IPS-18c (cell line): ENCODE results near the gene GARRE1.
"Not testable (repeated sequence)": the region's sequence is repeated elsewhere in the genome, so short reads cannot be mapped to it uniquely, and the experiment has no call there.

Experiments used
- H3K4me3 ChIP-seq: 2 replicates; pipeline ENCODE4 v1.7.0; 2013; ENCODE audit warnings: low read depth, mild to moderate bottlenecking, low read length, moderate library complexity; ENCODE audit not compliant: insufficient read depth
- H3K9me3 ChIP-seq: one replicate; pipeline ENCODE4 v1.6.1; 2013; ENCODE audit warnings: mild to moderate bottlenecking, low read length, moderate library complexity; ENCODE audit not compliant: control insufficient read depth, insufficient read depth

The GARRE1 gene

GRCh38 chr19:34246340-34246739 lies 8.0 kb upstream of the GARRE1 start:
- H3K4me3 ChIP-seq, result no peak overlapping the region

DNA sequence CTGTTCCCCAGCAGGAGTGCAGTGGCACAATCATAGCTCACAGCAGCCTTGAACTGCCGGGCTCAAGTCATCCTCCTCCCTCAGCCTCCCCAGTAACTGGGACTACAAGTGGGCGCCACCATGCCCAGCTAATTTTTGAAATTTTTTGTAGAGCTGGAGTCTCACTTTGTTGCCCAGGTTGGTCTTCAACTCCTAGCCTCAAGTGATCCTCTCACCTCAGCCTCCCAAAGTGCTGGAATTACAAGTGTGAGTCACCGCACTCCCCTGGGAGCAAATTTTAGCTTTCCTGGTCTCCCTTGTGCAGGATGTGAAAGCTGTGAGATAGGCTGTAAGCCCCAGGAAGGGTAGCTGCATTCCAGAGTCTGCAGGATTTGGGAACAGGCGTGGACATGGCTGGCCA lies 5.4 kb upstream of the GARRE1 start:
- Histone ChIP-seq H3K4me3 (no peak overlapping the region), H3K9me3 (no peaks in the 10 kb centered on the region)

More at GRCh38 chr19:34246340-34246739, 8.0 kb upstream of the GARRE1 start:
- no peaks in the 10 kb centered on the region for H3K9me3 ChIP-seq

- not testable (repeated sequence) for H3K9me3 ChIP-seq, H3K4me3 ChIP-seq
These were observed 1.2 kb upstream of the GARRE1 start for GRCh38 chr19:34253167-34253566.

- H3K4me3 ChIP-seq, result peak overlapping the region; percentile 78
- not testable (repeated sequence) for H3K9me3 ChIP-seq
These were observed 691 bp upstream of the GARRE1 start for GRCh38 chr19:34253681-34254045.

- Histone ChIP-seq H3K4me3 (peak overlapping the region; percentile 78), H3K9me3 (no peaks in the 10 kb centered on the region)
These were observed 511 bp downstream of the GARRE1 start for GRCh38 chr19:34254698-34255432.

GRCh38 chr19:34255546-34255945 lies 1.2 kb downstream of the GARRE1 start:
- H3K9me3 ChIP-seq, result no peaks in the 10 kb centered on the region
- H3K4me3 ChIP-seq, result peak overlapping the region; percentile 78

GRCh38 chr19:34256835-34257558 lies 2.6 kb downstream of the GARRE1 start:
- H3K4me3 ChIP-seq, result no peak overlapping the region
- H3K9me3 ChIP-seq, result no peaks in the 10 kb centered on the region

GRCh38 chr19:34257559-34257924 lies 3.2 kb downstream of the GARRE1 start:
- Histone ChIP-seq H3K4me3 (no peak overlapping the region), H3K9me3 (no peaks in the 10 kb centered on the region)

- Histone ChIP-seq H3K9me3 (no peaks in the 10 kb centered on the region), H3K4me3 (no peak overlapping the region)
These were observed 5.2 kb downstream of the GARRE1 start for GRCh38 chr19:34259367-34260095.

GRCh38 chr19:34260771-34261173 lies 6.4 kb downstream of the GARRE1 start:
- no peaks in the 10 kb centered on the region for H3K9me3 ChIP-seq
- H3K4me3 ChIP-seq, result no peak overlapping the region

GRCh38 chr19:34261334-34262109 lies 7.2 kb downstream of the GARRE1 start:
- no peak overlapping the region for H3K4me3 ChIP-seq
- no peaks in the 10 kb centered on the region for H3K9me3 ChIP-seq

- no peaks in the 10 kb centered on the region for H3K9me3 ChIP-seq
- no peak overlapping the region for H3K4me3 ChIP-seq
These were observed 9.4 kb downstream of the GARRE1 start for GRCh38 chr19:34263745-34264237.

DNA sequence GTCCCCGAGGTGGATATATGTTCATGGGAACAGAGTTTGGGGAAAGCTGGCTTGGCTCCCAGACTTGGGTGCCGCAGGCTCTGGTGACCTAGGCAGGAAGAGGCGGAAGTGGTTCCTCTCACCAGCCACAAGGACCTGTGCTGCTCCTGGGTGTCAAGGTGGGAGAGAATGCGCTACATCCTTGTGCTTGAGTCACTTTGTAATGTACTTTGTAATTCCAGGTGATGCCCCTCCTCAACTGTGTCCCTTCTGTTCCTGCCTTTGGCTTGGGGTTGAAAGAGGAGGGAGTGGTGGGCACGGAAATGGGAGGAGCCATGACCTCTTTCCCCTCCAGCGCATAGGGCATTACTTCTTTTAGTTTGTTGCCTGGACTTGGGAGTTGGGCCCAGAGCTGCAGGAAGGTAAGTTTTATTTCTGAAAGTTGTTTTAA lies 10.9 kb downstream of the GARRE1 start:
- Histone ChIP-seq H3K9me3 (no peaks in the 10 kb centered on the region), H3K4me3 (no peak overlapping the region)

DNA sequence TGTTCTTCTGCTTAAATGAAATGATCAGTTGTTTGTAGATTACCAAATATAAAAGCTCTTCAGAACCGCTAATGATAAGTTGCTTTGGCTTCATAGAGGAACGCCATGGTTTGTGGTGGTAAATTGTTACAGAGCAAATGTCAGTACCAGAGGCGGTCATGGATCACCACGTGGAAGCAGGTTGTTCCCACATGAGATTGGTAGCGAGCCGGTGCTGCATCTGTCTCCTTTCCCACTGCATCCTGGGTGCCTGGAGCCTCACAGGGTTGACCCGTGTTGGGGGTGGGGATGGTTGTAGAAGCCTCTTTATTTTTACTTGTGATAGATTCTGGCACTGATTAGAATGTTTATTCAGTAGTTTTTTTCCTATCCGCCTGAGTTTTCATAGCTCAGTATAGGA lies 14.7 kb downstream of the GARRE1 start:
- H3K9me3 ChIP-seq, result no peaks in the 10 kb centered on the region
- H3K4me3 ChIP-seq, result no peak overlapping the region

- no peak overlapping the region for H3K4me3 ChIP-seq
- no peaks in the 10 kb centered on the region for H3K9me3 ChIP-seq
These were observed 15.1 kb downstream of the GARRE1 start for GRCh38 chr19:34269489-34269888.

GRCh38 chr19:34269968-34270621 lies 15.7 kb downstream of the GARRE1 start:
- Histone ChIP-seq H3K9me3 (no peaks in the 10 kb centered on the region), H3K4me3 (no peak overlapping the region)

DNA sequence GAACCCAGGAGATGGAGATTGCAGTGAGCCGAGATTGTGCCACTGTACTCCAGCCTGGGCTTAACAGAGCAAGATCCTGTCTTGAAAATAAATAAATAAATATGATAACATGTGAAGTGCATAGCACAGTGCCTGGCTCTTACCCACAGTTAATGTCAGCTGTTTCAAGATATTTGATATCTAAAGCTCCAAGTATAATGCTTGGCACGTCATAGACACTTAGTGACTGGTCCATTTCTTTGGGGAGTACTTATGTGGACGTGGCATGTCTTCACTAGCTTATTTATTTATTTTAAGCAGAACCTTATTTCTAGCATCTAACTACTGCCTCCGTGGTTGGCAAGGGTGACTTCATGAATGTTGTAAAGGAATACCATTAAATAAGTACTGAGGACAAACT lies 18.8 kb downstream of the GARRE1 start:
- no peak overlapping the region for H3K4me3 ChIP-seq

More for the DNA sequence above, 18.8 kb downstream of the GARRE1 start:
- no peaks in the 10 kb centered on the region for H3K9me3 ChIP-seq
